WTC11 (cell line): Measurements from ENCODE around the gene DIS3. TPM values are rescaled to one million over a fixed set of nuclear protein-coding genes. Genes with fewer than 3 reads are reported as not detected.

ENCODE experiments used
- ATF2 ChIP-seq: sonication (generic); formaldehyde crosslinking; IDR thresholded peaks from 2 replicates; pipeline ENCODE4 v1.8.1; 2022; ENCODE audit warnings: low read depth, missing genetic modification reagents, borderline replicate concordance
- CREB1 ChIP-seq: sonication (generic); formaldehyde crosslinking; IDR thresholded peaks from 2 replicates; pipeline ENCODE4 v1.8.0; 2023; ENCODE audit warnings: mild to moderate bottlenecking, missing genetic modification reagents
- CREM ChIP-seq: sonication (generic); formaldehyde crosslinking; IDR thresholded peaks from 2 replicates; pipeline ENCODE4 v1.8.1; 2022; ENCODE audit warnings: mild to moderate bottlenecking, missing genetic modification reagents, moderate library complexity
- ETV6 ChIP-seq: sonication (generic); formaldehyde crosslinking; IDR thresholded peaks from 2 replicates; pipeline ENCODE4 v1.8.1; 2022; ENCODE audit warnings: mild to moderate bottlenecking, missing genetic modification reagents
- FOXJ3 ChIP-seq: sonication (generic); formaldehyde crosslinking; IDR thresholded peaks from 2 replicates; pipeline ENCODE4 v1.9.0; 2021; ENCODE audit warnings: missing genetic modification reagents, mild to moderate bottlenecking, borderline replicate concordance
- FOXP1 ChIP-seq: sonication (generic); formaldehyde crosslinking; IDR thresholded peaks from 2 replicates; pipeline ENCODE4 v1.8.0; 2022; ENCODE audit warnings: missing genetic modification reagents, mild to moderate bottlenecking, moderate library complexity, borderline replicate concordance
- FOXP4 ChIP-seq: sonication (generic); formaldehyde crosslinking; IDR thresholded peaks from 2 replicates; pipeline ENCODE4 v1.8.0; 2022; ENCODE audit warnings: mild to moderate bottlenecking, missing genetic modification reagents
- GABPB1 ChIP-seq: sonication (generic); formaldehyde crosslinking; IDR thresholded peaks from 2 replicates; pipeline ENCODE4 v1.8.1; 2023; ENCODE audit warnings: mild to moderate bottlenecking, missing genetic modification reagents
- HMGA2 ChIP-seq: fragments of 250-450 bp; sonication (Bioruptor Pico); IDR thresholded peaks from 2 replicates; pipeline ENCODE4 v1.4.0; 2021; ENCODE audit warnings: mild to moderate bottlenecking, moderate library complexity
- IRF2 ChIP-seq: sonication (generic); formaldehyde crosslinking; IDR thresholded peaks from 2 replicates; pipeline ENCODE4 v1.8.0; 2022; ENCODE audit warnings: low read depth, missing genetic modification reagents, borderline replicate concordance
- MYBL2 ChIP-seq: sonication (generic); formaldehyde crosslinking; IDR thresholded peaks from 2 replicates; pipeline ENCODE4 v1.8.1; 2023; ENCODE audit warnings: mild to moderate bottlenecking, moderate library complexity, missing genetic modification reagents
- NFATC4 ChIP-seq: fragments of 250-450 bp; sonication (Bioruptor Pico); IDR thresholded peaks from 2 replicates; pipeline ENCODE4 v1.9.0; 2021; ENCODE audit warnings: mild to moderate bottlenecking
- NR2C2 ChIP-seq: sonication (generic); formaldehyde crosslinking; IDR thresholded peaks from 2 replicates; pipeline ENCODE4 v1.8.0; 2022; ENCODE audit warnings: mild to moderate bottlenecking, missing genetic modification reagents
- OVOL2 ChIP-seq: fragments of 250-450 bp; sonication (Bioruptor Pico); IDR thresholded peaks from 2 replicates; pipeline ENCODE4 v1.9.0; 2021; ENCODE audit warnings: mild to moderate bottlenecking, borderline replicate concordance
- SMAD4 ChIP-seq: sonication (generic); formaldehyde crosslinking; IDR thresholded peaks from 2 replicates; pipeline ENCODE4 v1.8.0; 2022; ENCODE audit warnings: mild to moderate bottlenecking, missing genetic modification reagents
- SOX15 ChIP-seq: fragments of 250-450 bp; sonication (Bioruptor Pico); IDR thresholded peaks from 2 replicates; pipeline ENCODE4 v1.9.0; 2021; ENCODE audit warnings: mild to moderate bottlenecking
- TEAD1 ChIP-seq: sonication (generic); formaldehyde crosslinking; IDR thresholded peaks from 2 replicates; pipeline ENCODE4 v1.8.0; 2022; ENCODE audit warnings: mild to moderate bottlenecking, missing genetic modification reagents
- ZBTB43 ChIP-seq: sonication (generic); formaldehyde crosslinking; IDR thresholded peaks from 2 replicates; pipeline ENCODE4 v1.8.1; 2023; ENCODE audit warnings: mild to moderate bottlenecking, missing genetic modification reagents
- ZNF121 ChIP-seq: sonication (generic); formaldehyde crosslinking; IDR thresholded peaks from 2 replicates; pipeline ENCODE4 v1.8.0; 2023; ENCODE audit warnings: missing genetic modification reagents
- ZNF232 ChIP-seq: sonication (generic); formaldehyde crosslinking; IDR thresholded peaks from 2 replicates; pipeline ENCODE4 v1.8.0; 2022; ENCODE audit warnings: mild to moderate bottlenecking, missing genetic modification reagents
- ZNF423 ChIP-seq: fragments of 250-450 bp; sonication (Bioruptor Pico); IDR thresholded peaks from 2 replicates; pipeline ENCODE4 v2.1.2; 2022; ENCODE audit warnings: mild to moderate bottlenecking, moderate library complexity
- total RNA-seq: library from RNA; stranded (reverse); gene quantifications from 3 replicates; pipeline ENCODE4 v1.2.3, GENCODE V29; 2021
- TF ChIP-seq, protein P1 (sequence below): sonication (generic); formaldehyde crosslinking; IDR thresholded peaks from 2 replicates; pipeline ENCODE4 v1.8.1; 2023; ENCODE audit warnings: mild to moderate bottlenecking, missing genetic modification reagents
- TF ChIP-seq, protein P2 (sequence below): sonication (generic); formaldehyde crosslinking; IDR thresholded peaks from 2 replicates; pipeline ENCODE4 v1.8.0; 2022; ENCODE audit warnings: mild to moderate bottlenecking, missing genetic modification reagents
- TF ChIP-seq, protein P3 (sequence below): sonication (generic); formaldehyde crosslinking; IDR thresholded peaks from 2 replicates; pipeline ENCODE4 v1.8.1; 2023; ENCODE audit warnings: mild to moderate bottlenecking, missing genetic modification reagents, borderline replicate concordance
- TF ChIP-seq, protein P4 (sequence below): sonication (generic); formaldehyde crosslinking; conservative IDR thresholded peaks from 2 replicates; pipeline ENCODE4 v1.8.1; 2022; ENCODE audit warnings: mild to moderate bottlenecking, missing genetic modification reagents
- TF ChIP-seq, protein P5 (sequence below): sonication (generic); formaldehyde crosslinking; IDR thresholded peaks from 2 replicates; pipeline ENCODE4 v1.8.1; 2022; ENCODE audit warnings: missing genetic modification reagents, borderline replicate concordance

Gene DIS3
- total RNA-seq, 1 experiment from 2014 or later, result 39.9 TPM

GRCh38 chr13:72727417-72728289, 54.0 kb downstream of the DIS3 start, which contains the start of the genes BORA and MZT1 (continued):
- TF ChIP-seq, protein P1, sequence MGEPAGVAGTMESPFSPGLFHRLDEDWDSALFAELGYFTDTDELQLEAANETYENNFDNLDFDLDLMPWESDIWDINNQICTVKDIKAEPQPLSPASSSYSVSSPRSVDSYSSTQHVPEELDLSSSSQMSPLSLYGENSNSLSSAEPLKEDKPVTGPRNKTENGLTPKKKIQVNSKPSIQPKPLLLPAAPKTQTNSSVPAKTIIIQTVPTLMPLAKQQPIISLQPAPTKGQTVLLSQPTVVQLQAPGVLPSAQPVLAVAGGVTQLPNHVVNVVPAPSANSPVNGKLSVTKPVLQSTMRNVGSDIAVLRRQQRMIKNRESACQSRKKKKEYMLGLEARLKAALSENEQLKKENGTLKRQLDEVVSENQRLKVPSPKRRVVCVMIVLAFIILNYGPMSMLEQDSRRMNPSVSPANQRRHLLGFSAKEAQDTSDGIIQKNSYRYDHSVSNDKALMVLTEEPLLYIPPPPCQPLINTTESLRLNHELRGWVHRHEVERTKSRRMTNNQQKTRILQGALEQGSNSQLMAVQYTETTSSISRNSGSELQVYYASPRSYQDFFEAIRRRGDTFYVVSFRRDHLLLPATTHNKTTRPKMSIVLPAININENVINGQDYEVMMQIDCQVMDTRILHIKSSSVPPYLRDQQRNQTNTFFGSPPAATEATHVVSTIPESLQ (CRISPR knock-in tag), result no peak
- TF ChIP-seq, protein P2, sequence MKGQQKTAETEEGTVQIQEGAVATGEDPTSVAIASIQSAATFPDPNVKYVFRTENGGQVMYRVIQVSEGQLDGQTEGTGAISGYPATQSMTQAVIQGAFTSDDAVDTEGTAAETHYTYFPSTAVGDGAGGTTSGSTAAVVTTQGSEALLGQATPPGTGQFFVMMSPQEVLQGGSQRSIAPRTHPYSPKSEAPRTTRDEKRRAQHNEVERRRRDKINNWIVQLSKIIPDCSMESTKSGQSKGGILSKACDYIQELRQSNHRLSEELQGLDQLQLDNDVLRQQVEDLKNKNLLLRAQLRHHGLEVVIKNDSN (CRISPR knock-in tag), result peak; percentile 56; the same call in 1 of the 2 replicates
- TF ChIP-seq CREM (CRISPR knock-in tag) (no peak), ZNF121 (CRISPR knock-in tag) (no peak), SOX15 (CRISPR knock-in tag) (no peak), ATF2 (peak; percentile 62; the same call in 1 of the 2 replicates), GABPB1 (CRISPR knock-in tag) (peak; percentile 96), NR2C2 (peak; percentile 76; the same call in 1 of the 2 replicates), FOXP4 (CRISPR knock-in tag) (peak; percentile 77; the same call in 1 of the 2 replicates), SMAD4 (CRISPR knock-in tag) (no peak; the same call in 1 of the 2 replicates), NFATC4 (CRISPR knock-in tag) (no peak), ZNF423 (CRISPR knock-in tag) (no peak), OVOL2 (CRISPR knock-in tag) (no peak), TEAD1 (peak; percentile 89), FOXP1 (CRISPR knock-in tag) (peak; percentile 97), HMGA2 (CRISPR knock-in tag) (no peak), MYBL2 (CRISPR knock-in tag) (peak; percentile 99), ETV6 (CRISPR knock-in tag) (peak; percentile 77; the same call in 1 of the 2 replicates), ZBTB43 (CRISPR knock-in tag) (peak; percentile 81; the same call in 1 of the 2 replicates), FOXJ3 (no peak), ZNF232 (CRISPR knock-in tag) (peak; percentile 96), IRF2 (CRISPR knock-in tag) (no peak), CREB1 (peak; percentile 77; the same call in 1 of the 2 replicates)
- TF ChIP-seq, protein P3, sequence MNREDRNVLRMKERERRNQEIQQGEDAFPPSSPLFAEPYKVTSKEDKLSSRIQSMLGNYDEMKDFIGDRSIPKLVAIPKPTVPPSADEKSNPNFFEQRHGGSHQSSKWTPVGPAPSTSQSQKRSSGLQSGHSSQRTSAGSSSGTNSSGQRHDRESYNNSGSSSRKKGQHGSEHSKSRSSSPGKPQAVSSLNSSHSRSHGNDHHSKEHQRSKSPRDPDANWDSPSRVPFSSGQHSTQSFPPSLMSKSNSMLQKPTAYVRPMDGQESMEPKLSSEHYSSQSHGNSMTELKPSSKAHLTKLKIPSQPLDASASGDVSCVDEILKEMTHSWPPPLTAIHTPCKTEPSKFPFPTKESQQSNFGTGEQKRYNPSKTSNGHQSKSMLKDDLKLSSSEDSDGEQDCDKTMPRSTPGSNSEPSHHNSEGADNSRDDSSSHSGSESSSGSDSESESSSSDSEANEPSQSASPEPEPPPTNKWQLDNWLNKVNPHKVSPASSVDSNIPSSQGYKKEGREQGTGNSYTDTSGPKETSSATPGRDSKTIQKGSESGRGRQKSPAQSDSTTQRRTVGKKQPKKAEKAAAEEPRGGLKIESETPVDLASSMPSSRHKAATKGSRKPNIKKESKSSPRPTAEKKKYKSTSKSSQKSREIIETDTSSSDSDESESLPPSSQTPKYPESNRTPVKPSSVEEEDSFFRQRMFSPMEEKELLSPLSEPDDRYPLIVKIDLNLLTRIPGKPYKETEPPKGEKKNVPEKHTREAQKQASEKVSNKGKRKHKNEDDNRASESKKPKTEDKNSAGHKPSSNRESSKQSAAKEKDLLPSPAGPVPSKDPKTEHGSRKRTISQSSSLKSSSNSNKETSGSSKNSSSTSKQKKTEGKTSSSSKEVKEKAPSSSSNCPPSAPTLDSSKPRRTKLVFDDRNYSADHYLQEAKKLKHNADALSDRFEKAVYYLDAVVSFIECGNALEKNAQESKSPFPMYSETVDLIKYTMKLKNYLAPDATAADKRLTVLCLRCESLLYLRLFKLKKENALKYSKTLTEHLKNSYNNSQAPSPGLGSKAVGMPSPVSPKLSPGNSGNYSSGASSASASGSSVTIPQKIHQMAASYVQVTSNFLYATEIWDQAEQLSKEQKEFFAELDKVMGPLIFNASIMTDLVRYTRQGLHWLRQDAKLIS (CRISPR knock-in tag), result peak; percentile 96; the same call in 1 of the 2 replicates
- TF ChIP-seq, protein P4, sequence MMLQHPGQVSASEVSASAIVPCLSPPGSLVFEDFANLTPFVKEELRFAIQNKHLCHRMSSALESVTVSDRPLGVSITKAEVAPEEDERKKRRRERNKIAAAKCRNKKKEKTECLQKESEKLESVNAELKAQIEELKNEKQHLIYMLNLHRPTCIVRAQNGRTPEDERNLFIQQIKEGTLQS (CRISPR knock-in tag), result no peak
- TF ChIP-seq, protein P5, sequence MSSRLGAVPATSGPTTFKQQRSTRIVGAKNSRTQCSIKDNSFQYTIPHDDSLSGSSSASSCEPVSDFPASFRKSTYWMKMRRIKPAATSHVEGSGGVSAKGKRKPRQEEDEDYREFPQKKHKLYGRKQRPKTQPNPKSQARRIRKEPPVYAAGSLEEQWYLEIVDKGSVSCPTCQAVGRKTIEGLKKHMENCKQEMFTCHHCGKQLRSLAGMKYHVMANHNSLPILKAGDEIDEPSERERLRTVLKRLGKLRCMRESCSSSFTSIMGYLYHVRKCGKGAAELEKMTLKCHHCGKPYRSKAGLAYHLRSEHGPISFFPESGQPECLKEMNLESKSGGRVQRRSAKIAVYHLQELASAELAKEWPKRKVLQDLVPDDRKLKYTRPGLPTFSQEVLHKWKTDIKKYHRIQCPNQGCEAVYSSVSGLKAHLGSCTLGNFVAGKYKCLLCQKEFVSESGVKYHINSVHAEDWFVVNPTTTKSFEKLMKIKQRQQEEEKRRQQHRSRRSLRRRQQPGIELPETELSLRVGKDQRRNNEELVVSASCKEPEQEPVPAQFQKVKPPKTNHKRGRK, result no peak
